GM21723 (cell line): ENCODE data around the gene RGP1.
A peak's percentile ranks its signal among the peaks of the same experiment; 100 is the strongest.

Experiments
- ATAC-seq: cut with Tn5 transposase; IDR thresholded peaks from one replicate; pipeline ENCODE4 v1.9.1; 2021; ENCODE audit warnings: mild to moderate bottlenecking, moderate library complexity; ENCODE audit not compliant: unreplicated experiment

Gene RGP1

GRCh38 chr9:35748858-35749514 lies at the start of gene RGP1, which contains the start of gene GBA2:
Gene RGP1, plus strand, starts transcription at chr9:35749287. Its CDS starts 469 bp downstream, at chr9:35749756.
Gene GBA2, minus strand, starts transcription at chr9:35749228. Its CDS starts 524 bp downstream, at chr9:35748704.
- ATAC-seq, result peak; percentile 82

- ATAC-seq, result no peak
Observed at GRCh38 chr9:35700031-35700430, 49.1 kb upstream of the RGP1 start.

- ATAC-seq, result no peak
Observed at GRCh38 chr9:35700942-35701341, 48.1 kb upstream of the RGP1 start.

GRCh38 chr9:35702696-35703095 lies 46.4 kb upstream of the RGP1 start:
- no peak for ATAC-seq

GRCh38 chr9:35703906-35704672 lies 45.0 kb upstream of the RGP1 start:
- ATAC-seq, result no peak

- ATAC-seq, result no peak
Observed at GRCh38 chr9:35705372-35705771, 43.7 kb upstream of the RGP1 start.

GRCh38 chr9:35705836-35706430 lies 43.2 kb upstream of the RGP1 start:
- no peak for ATAC-seq

GRCh38 chr9:35706951-35707350 lies 42.1 kb upstream of the RGP1 start:
- ATAC-seq, result no peak

- no peak for ATAC-seq
Observed at GRCh38 chr9:35708146-35708545, 40.9 kb upstream of the RGP1 start.

- ATAC-seq, result no peak
Observed at GRCh38 chr9:35710818-35711500, 38.1 kb upstream of the RGP1 start.

GRCh38 chr9:35711501-35712428 lies 37.3 kb upstream of the RGP1 start:
- ATAC-seq, result no peak

GRCh38 chr9:35712762-35713400 lies 36.2 kb upstream of the RGP1 start:
- no peak for ATAC-seq

- no peak for ATAC-seq
Observed at GRCh38 chr9:35713578-35713977, 35.5 kb upstream of the RGP1 start.

- ATAC-seq, result no peak
Observed at GRCh38 chr9:35714123-35714522, 35.0 kb upstream of the RGP1 start.

- no peak for ATAC-seq
Observed at GRCh38 chr9:35714579-35715252, 34.4 kb upstream of the RGP1 start.

- ATAC-seq, result no peak
Observed at GRCh38 chr9:35716230-35716629, 32.9 kb upstream of the RGP1 start.

- no peak for ATAC-seq
Observed at GRCh38 chr9:35717132-35717870, 31.8 kb upstream of the RGP1 start.

- ATAC-seq, result no peak
Observed at GRCh38 chr9:35718721-35719511, 30.2 kb upstream of the RGP1 start.
